ENCODE measurements around the gene CYBB.

DNA sequence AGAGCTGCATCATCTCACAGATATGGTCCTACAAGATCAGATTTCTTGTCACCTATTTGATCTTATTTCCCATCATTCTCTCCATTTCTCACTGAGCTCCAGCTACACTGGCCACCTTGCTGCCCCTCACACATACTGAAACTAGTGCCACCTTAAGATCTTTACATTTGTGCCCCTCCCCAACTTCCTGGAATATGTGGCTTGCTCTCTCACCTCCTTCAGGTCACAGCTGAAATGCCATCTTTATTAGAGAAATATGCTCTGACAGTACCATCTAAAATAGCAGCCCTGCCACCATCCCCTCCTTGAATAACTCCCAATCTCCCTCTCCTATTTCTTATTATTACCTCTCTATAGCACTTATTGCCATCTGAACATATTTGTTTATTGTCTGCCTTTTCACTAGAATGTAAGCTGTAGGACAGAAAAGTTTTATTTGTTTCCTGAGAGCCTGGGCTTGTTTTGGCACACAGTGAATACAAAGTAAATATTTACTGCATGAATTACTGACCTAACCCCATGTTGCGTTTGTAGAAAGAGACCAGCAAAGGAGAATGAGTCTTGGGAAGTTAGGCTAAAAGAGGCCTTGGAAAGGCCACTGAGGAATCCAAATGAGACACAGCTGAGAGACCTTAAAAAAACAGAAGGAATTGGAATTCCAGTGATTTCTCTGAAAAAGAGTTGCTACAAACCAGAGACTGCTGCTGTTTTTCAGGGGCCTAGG, 44.8 kb downstream of the CYBB start:
- TF ChIP-seq, protein P1, sequence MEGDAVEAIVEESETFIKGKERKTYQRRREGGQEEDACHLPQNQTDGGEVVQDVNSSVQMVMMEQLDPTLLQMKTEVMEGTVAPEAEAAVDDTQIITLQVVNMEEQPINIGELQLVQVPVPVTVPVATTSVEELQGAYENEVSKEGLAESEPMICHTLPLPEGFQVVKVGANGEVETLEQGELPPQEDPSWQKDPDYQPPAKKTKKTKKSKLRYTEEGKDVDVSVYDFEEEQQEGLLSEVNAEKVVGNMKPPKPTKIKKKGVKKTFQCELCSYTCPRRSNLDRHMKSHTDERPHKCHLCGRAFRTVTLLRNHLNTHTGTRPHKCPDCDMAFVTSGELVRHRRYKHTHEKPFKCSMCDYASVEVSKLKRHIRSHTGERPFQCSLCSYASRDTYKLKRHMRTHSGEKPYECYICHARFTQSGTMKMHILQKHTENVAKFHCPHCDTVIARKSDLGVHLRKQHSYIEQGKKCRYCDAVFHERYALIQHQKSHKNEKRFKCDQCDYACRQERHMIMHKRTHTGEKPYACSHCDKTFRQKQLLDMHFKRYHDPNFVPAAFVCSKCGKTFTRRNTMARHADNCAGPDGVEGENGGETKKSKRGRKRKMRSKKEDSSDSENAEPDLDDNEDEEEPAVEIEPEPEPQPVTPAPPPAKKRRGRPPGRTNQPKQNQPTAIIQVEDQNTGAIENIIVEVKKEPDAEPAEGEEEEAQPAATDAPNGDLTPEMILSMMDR (IDR thresholded peaks at IDR 0.05), result no peak
- TF ChIP-seq EP300 (IDR thresholded peaks at IDR 0.05), result no peak
